HG03354 (cell line): ENCODE data around the gene GABRR1.
"Not testable (repeated sequence)": the region's sequence is repeated elsewhere in the genome, so short reads cannot be mapped to it uniquely, and the experiment has no call there.

ENCODE experiments used
- ATAC-seq: cut with Tn5 transposase; IDR thresholded peaks from one replicate; pipeline ENCODE4 v1.9.1; 2021; ENCODE audit warnings: mild to moderate bottlenecking; ENCODE audit not compliant: unreplicated experiment, poor library complexity, severe bottlenecking

Gene GABRR1

DNA sequence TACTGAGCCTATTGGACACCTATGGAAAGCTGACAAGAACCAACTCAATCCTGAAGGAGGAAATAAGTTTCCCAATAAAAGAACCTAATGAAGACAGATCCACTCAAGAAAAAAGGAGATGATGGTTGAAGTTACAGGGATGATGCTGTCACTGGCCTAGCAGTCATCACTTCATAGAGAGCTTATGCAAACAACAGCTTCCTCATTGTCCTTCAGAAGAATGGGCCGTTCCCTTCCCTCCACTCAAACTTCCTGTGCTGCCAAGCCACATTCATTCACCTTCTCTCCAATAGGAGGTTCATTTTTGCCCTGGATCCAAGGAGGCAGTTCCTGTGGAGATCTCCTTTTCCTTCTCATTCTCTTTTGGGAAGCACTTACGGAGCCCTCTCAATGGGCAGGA is 85.1 kb downstream of the GABRR1 start:
- no peak for ATAC-seq

DNA sequence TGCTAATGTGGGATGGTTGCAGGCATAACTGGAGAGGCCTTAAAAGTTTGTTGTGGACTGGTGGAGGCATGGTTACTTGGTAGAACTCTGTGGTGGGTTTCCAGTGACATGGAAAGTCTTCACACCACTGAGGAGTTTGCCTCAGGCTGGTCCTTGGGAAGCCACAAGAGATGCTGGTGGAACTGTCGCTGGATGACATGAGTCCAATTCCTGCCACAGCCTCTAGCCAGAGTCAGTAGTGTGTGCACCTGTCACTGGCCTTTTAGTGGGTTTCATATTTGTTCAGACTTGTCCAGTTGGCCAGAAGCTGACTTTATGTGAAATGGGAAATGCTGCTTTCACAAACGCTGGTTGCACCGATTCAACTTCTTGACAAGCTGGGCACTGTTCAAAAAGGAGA is 85.6 kb downstream of the GABRR1 start:
- no peak for ATAC-seq

DNA sequence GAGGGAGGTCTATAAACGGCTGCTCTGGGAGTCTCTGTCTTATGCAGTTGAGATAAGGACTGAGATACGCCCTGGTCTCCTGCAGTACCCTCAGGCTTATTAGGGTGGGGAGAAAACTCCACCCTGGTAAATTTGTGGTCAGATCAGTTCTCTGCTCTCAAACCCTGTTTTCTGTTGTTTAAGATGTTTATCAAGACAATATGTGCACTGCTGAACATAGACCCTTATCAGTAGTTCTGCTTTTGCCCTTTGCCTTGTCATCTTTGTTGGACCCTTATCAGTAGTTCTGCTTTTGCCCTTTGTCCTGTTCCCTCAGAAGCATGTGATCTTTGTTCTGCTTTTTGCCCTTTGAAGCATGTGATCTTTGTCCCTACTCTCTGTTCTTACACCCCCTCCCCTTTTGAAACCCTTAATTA is 88.9 kb downstream of the GABRR1 start:
- not testable (repeated sequence) for ATAC-seq
